GF-D8 (cell line): ENCODE data around the gene DENND11.
"Not testable (repeated sequence)": the region's sequence is repeated elsewhere in the genome, so short reads cannot be mapped to it uniquely, and the experiment has no call there.

Experiments used
- DNase-seq: peaks from one replicate; lab custom pipeline; 2025; lab: John Stamatoyannopoulos, UW

Gene DENND11

DNA sequence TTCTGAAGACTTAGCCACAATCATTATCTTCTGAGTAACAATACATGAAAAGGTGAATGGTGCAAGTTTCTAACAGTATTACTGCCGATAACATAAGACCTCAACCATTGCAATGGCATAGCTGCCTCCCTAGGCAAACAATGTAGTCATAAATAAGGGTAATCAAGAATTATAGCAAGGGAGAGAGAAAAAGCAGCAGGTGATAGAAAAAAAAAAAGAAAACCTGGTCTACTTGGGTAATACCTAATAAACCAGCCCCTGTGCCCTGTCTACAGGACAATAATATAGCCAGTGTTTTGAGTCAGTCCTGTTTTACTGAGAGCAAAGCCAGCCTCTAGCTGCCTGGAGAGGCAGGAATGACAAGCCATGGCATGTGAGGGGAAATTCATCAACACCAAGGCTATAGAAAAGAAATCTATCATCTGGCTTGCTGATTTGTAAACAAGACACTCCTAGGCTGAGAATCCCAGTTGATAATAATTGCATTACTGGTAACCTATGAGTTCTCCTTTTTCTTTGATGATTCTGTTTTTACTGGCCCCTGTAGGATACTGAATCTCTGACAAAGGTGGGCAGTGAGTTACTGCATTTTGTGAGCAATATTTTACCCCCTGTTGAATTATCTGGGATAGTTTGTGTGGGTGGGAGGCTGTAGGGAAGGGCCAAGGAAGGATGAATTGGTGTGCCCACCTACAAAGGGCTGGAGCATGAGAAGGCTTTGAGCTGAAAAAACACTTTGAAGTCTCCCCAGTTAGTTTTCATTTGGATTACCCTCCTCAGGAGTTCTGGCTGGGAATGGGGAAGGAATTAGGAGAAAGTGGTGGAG, 4.5 kb upstream of the DENND11 start:
- DNase-seq, result no peak

DNA sequence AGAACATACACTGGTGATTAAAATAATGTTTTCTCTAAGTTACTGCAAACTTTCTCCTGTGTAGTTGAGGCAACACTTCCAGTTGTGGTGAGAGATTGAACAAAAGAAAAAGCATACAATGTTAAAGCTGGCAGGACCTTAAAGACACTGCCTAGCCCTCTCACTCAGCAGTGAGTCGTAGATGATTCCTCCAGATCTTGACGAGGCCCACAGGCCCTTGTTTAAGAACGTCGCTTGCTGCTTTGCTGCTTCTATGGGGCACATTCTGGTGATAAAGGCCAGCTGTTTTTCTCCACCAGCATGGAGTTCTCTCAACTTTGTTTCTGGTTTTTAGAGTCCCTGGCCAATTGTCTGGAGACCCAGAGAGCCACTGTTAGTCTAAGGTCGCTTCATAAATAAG, 2.8 kb upstream of the DENND11 start:
- no peak for DNase-seq

DNA sequence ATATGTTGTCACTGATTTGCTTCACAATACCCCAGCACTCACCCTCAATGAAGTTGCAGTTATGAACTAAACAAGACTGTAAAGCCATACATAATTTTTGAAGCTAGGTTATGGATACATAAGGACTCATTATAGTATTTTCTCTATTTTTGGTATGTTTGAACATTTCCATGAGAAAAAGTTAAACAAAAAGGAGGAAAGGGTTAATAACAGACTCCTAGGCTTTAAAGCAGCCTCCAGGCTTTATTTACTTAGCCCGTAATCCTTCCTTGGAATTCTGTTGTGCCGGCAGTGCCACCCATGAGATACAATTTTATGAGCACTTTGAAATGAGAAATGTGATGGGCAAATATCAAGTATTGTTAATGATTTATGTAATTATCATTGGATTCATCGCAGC, 2.1 kb upstream of the DENND11 start:
- DNase-seq, result no peak

DNA sequence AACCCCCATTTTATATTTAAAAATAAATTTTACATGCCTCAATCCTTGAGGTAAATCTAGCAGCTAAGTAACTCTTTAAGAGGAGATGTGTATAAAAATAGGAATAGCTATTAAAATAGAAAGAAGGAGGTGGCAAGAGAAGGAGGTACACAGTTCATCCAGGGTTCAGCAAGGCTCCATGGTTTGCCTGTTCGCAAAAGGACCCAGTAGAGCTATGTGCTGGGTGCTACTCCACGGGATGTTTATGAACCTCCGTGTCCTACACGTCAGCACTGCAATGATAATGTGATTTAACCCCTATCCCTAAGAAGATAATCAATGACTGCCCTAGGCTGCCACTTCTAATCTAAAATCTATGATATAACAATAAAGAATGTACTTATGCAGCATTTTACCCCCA, 926 bp upstream of the DENND11 start:
- no peak for DNase-seq

DNA sequence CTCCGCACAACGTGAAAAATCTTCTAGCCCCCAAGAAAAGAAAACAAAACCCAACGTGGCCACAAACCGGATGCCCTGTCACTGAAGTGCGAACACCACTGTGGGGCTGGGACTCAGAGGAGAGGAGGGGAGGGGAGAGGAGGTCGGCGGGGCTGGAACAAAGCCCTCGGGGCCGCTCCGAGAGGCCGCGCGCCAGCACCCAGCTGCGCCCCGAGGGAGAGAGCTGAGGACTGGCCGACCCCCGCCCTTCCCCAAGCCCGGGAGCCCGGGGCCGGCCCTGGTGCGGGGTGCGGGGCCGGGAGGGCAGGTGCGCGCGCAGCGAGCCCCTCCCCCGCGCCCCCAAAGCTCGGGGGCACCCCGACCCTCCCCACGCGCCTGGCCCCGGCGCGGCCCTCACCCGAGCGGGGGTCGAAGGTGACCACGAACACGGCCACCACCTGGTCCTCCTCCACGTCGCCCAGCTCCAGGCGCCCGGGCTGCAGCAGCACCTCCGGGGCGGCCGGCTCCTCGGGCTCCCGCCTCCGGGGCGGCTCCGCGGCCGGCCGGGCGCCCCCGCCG, 398 bp downstream of the DENND11 start:
- peak; percentile 19 for DNase-seq

DNA sequence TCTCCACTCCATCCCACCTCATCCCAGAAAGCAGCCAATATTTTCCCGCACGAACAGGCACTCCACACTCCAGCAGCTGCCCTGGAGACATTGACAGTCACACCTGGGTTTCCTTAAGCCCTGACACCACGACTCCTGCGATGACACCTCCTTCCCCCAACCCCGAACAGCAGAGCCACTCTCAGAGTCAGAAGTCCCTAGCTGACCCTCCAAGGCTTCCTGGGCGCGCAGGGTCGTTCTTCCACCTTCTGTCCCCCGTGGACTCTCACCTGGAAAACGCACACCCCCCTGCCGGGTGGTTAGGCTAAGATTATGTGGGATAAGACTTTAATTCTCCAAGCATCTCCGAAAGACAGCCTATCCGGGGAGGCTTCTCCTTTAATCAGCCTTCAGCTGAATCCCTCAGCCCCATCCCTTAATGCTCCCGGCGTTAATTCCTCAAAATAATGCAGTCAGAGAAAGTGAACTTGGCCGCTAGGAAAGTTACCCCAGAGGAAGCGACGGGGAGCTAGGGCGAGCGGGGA, 1.1 kb downstream of the DENND11 start:
- no peak for DNase-seq

DNA sequence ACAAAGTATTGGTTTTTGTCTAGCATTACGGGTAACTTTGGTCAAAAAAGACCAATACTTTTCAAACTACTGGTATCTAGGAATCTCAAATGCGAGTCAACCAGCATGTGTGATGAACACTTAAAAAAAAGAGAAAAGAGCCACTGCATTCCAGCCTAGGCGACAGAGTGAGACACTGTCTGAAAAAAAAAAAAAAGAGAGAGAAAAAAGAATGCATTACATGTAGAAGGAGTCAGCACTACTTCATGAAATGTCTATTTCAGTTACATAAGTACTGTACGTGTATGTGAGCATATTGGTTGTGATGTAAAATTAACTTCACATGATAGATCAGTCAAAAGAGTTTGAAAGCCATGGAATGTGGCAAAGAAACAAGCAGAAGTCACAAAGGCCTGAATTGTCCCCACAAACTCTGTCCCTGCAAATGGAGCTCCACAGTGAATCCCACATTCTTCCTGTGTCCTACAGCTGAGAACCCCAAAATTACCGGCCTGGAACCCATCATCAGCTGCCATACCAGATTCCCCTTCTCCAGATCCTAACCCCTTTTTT, 1.6 kb downstream of the DENND11 start:
- DNase-seq, result no peak

DNA sequence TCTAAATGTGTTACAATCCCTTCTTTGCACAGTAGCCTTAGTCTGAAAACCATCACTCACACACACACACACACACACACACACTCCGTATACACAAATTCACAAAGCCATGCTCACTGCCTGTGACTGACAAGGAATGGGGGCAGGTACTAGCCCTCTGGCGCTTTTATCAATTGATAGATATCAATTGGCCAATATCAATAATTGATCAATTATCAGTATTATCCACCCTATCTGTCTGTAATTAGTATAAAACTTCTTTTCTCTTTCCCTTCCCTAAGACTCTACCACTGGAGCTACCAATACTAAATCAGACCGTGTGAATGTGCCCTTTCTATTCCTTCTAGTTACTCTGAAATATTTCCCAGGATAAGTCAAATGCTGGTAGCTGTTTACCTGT, 2.1 kb downstream of the DENND11 start:
- DNase-seq, result no peak

DNA sequence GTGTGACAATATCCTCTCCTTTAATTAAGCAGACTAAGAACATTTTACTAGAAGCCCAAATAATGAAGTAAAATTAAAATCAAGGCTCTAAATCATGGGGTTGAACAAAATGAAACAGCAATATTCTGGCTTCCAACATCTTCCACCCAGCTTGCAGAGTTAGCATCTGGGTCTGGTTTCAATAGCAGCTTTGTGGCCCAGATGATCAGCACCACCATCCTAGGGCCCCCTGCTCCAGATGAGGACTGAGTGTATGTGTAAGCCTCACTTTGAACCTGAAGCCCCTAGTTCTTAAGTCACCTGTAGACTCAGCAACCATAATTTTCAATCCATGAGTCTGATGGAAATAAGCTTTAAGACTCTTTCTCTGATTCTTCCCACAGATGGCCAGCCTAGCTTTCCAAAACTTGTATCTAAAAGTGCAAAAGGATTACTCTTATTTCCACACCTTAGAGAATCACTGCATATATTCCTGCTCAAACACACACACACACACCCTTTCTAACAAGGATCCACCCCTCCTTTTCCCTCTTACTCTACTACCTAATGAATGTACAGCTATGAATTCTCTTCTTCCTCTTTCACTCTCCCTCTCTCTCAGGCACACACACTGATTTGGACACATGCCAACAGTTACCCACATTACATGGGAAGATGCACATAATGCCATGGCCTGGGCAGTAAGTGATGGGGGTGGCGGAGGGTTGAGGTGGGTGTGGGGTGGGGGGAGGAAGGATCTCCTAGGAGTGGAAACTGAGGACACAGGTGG, 3.5 kb downstream of the DENND11 start:
- DNase-seq, result peak; percentile 28

DNA sequence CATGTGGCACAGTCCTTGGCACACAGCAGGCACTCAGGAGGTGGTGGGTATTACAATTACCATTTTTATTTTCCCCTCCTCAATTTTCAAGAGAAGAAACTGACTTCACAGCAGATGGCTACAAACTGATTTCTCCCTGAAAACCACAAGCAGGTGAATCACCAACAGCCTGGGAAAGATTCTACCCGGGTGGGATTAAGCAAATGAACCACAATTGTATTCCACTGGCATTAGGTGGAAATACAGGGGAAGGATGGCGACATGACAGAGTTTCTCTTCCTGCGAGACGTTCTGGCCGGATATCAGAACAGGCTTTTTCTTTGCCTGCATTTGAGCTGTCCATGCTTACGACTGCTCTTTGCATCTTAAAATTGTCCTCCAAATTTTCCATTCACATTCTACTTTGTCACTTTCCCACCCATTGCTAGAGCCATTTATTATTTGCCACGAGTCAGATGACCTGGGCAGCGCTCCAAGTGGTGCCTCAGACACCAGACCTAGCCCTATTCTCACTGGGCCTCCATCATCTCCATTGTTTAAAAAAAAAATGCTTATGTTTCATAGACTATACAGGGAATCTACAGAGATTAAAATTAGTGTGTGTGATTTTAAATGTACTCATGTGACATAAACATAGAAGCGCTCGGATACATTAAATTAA, 4.6 kb downstream of the DENND11 start:
- no peak for DNase-seq

DNA sequence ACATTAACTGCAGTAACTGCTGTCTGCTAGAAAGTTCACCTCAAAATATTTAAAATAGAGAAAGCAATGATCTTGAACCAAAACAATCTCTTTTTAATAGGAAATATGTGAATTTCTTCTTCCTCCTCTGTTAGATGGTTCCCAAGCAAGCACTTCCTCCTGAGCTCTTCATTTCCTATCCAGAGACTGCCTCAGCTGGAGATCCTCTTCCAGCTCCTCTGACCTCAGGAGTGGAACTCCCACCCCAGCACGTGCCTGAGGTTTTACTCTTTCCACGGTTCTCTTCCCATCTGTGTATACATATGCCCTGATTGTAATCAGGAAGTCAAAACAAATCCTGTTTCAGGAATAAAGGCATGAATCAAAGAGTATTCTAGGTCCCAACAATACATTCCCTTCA, 5.6 kb downstream of the DENND11 start:
- no peak for DNase-seq

DNA sequence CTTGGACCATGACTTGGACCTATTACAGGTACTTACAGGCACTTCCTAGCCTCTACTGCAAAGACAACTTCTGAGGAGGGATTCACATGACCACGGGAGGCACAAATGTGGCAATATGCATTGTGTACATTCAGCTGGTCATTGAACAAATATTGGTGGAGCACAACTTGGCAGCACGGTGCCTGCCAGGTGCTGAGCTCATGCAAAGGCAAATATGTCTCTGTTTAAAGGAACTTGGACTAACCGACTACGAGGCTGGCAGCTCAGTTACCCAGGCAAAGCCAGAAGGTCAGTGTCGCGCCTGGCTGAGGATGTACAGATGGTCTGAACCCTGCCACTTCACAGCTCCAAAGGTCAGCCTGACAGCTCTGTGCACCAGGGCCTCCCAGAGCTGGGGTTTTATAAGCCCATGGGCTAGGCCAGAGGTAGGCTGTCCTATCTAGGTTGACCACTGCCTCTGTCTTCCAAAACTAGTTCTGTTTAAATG, 6.1 kb downstream of the DENND11 start:
- DNase-seq, result no peak

DNA sequence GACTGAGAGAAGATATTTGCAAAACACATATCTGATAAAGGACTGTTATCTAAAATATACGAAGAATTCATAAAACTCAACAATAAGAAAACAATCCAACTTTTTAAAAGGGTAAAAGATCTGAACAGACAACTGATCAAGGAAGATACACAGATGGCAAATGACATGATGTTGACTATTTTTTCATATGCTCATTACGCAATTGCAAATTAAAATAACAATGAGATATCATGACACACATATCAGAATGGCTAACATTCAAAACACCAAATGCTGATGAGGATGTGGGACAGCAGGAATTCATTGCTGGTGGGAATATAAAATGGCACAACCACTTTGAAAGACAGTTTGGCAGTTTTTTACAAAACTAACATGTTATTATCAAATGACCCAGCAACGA, 8.9 kb downstream of the DENND11 start:
- no peak for DNase-seq

DNA sequence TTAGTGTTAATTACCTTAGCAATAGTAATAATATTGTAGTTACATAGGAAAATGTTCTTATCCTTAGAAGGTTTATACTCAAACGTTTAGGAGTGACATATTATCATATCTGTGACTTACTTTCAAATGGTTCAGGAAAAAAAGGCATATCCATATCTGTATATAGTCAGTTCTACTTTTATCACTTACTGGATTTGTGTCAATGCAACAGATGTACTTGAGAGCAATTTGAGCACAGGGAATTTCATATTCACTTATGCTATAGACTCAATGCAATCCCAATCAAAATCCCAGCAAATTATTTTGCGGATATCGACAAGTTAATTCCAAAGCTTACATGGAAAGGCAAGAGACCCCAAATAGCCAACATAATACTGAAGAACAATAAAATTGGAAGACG, 10.0 kb downstream of the DENND11 start:
- no peak for DNase-seq

DNA sequence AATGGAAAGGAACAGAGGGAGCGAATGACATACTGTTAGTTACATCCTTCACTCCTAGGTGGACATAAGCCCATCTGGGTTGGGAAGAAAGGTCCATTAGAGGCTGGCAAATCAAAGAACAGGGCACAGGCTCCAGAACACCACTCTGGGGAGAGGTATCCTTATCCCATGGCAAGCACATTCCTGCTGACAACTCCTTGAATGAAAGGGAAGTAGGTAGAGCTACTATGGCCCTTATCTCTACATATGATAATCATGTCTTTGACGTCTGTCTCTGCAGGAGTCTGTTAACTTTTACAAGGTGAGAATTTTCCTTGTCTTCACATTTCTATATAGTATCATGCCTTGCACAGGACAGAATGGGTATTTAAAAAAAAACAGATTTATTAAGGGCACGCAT, 10.4 kb downstream of the DENND11 start:
- no peak for DNase-seq

DNA sequence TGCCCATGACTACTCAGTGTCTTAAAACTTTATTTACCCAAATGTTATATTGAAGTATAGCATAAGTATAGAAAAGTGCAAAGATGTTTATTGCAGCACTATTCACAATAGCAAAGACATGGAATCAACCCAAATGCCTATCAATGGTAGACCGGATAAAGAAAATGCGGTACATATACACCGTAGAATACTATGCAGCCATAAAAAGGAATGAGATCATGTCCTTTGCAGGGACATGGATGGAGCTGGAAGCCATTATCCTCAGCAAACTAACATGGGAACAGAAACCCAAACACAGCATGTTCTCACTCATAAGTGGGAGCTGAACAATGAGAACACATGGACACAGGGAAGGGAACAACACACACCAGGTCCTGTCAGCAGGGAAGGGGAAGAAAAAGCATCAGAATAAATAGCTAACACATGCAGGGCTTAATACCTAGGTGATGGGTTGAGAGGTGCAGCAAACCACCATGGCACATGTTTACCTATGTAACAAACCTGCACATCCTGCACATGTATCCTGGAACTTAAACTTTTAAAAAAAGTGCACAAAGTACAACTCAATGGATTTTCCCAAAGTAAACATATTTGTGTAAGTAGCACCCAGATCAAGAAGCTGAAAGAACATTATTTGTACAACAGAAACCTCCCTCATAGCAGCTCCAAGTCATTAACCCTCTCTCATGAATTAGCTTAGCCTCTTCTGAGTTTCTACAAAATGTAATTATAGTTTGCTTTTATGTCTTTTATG, 12.7 kb downstream of the DENND11 start:
- not testable (repeated sequence) for DNase-seq

DNA sequence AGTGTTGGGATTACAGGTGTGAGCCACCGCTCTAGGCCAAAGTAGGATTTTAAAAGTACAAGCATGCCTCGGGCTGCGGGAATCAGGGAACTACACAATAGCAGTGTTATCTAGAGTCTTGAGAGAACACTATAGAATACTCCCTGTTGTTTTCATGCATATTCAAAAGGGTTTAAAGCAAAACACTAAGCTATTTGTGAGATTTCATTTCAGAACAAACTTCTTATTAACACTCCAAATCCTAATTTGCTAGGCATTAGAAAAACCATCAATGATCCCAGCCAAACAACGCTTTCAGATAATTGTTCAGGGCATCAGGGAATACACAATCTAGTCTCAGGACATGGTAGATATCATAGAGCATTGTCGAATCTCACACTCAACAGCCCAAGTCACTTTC, 13.9 kb downstream of the DENND11 start:
- DNase-seq, result no peak

DNA sequence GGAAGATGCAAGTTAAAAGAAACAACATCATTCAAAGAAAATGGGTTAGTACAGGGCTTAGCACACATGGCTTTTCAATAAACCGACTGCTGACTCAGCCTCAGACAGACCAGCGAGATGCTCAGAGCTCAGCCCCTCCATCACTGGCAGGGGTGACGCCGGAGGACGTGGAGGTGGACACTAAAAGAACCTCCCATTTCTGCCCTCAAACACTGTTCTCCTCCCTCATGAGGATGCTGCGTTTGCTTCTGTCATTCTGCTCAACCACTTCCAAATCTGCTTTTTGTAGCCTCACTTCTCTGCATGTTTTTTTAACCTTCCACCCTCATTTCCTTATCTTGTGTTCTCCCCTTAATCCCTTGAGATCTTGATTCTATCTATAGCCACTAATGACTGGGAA, 15.3 kb downstream of the DENND11 start:
- DNase-seq, result no peak

DNA sequence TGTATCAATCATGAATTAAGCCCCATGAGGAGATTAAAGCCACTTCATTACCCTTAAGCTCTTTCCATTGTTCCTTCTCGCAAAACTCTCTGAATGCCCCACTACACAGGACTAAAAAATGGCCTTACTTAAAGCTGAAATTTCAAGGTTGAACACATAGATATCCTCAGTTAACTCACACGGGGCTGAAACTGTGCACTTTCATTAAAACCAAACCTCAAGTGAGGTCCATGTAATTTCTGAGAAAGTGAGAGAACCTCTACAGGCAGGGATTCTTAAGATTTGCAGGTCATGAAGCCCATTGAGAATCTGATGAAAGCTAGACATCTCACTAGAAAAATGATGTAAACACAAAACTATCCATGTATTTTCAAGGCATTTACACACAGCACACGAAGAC, 15.9 kb downstream of the DENND11 start:
- DNase-seq, result no peak

DNA sequence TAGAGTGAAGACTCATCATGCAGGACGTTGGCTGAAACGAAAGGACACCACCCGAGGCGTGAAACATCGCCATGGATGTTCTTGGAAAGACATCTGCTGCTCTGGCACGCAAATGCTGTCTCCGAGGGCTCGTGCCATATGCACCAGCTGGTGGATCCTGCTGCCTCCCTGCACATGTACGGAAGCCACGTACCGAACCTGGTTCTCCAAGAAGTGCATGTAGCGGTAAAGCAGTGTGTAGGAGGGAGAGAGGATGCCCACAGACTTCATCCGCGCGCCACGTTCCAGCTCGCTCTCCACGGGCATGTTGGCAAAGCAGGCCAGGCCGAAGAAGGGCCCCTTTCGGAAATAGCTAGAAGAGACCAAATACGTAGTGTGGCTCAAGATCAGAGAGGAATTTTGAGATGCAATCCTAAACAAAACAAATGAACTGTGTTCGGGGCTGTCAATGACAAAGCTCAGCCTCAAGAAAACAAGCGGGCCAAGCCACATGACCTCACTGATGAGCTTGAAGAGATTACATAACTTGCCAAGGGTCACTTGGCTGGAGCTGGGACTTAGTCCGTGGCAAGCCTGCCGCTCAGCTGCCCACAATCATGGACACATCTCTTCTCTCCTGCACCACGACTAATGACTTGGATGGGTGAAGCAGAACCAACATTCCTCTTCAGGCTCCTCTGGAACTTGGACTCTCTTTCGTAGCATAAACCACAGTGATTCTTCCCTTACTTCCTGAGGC, 16.5 kb downstream of the DENND11 start:
- DNase-seq, result no peak

DNA sequence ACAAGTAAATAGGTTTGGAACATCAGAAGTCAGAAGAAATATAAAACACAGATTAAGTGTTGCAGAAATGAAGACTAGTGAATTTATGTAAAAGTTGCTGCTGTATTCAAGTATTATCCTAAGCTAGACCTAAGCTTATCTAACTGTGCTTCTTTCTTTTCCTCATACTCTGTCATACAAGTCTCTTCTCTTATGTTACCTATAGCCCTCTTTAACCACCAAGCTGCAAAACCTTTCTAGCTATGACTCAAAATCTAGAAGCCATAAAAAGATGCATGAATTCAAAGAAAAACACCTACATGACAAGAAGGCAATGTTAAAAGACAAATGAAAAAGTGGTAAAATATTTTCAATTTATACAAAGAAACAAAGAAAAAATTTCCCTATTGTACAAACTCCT, 23.0 kb downstream of the DENND11 start:
- DNase-seq, result no peak
